Colonic mucosa (tissue), 4 donors: ENCODE measurements around the gene ATP8B2. TPM values are rescaled to one million over a fixed set of nuclear protein-coding genes. Genes with fewer than 3 reads are reported as not detected.
"Not testable (repeated sequence)": the region's sequence is repeated elsewhere in the genome, so short reads cannot be mapped to it uniquely, and the experiment has no call there.

ENCODE experiments used
- DNase-seq: peaks from one replicate; pipeline ENCODE4 v3.0.0-alpha.2; 2020
- H3K27ac ChIP-seq: fragments of 200-600 bp; one replicate; pipeline ENCODE4 v1.8.0; 2021
- H3K27me3 ChIP-seq: fragments of 200-600 bp; one replicate; pipeline ENCODE4 v1.8.0; 2021
- H3K36me3 ChIP-seq: fragments of 200-600 bp; one replicate; pipeline ENCODE4 v1.8.0; 2021
- H3K4me1 ChIP-seq: fragments of 200-600 bp; one replicate; pipeline ENCODE4 v1.8.0; 2021; ENCODE audit warnings: mild to moderate bottlenecking
- H3K4me3 ChIP-seq: fragments of 200-600 bp; one replicate; pipeline ENCODE4 v1.8.0; 2021
- H3K9ac ChIP-seq, 2 donors: one replicate each; pipeline ENCODE4 v1.7.0; 2013; ENCODE audit warnings: control low read depth in 2 of 2, low read depth in 2 of 2, low read length in 2 of 2
- H3K9me3 ChIP-seq: fragments of 200-600 bp; one replicate; pipeline ENCODE4 v1.8.0; 2021
- intact Hi-C: fragments of 100-400 bp; cut with DNase I; formaldehyde crosslinking; loops from one replicate; pipeline ENCODE4 v1.14.1; 2022
- total RNA-seq, 2 donors: library from RNA; stranded (reverse); fragmentation: NEBNext Ultra II Directional in 1 of 2; extraction: Animal tissue kit (Norgen Biotek cat#: 25700) in 1 of 2; gene quantifications; one replicate each; pipeline ENCODE4 v1.2.1, GENCODE V29; 2021
- TF ChIP-seq, protein P1 (sequence below): fragments of 200-600 bp; IDR thresholded peaks from one replicate; pipeline ENCODE4 v1.8.0; 2022; ENCODE audit warnings: antibody characterized with exemption, mild to moderate bottlenecking
- donor health status: healthy.
- donor health status: DM: no; HTN: no; CAD: no.
- donor health status: DM: no; HTN: no; CAD: no.

Gene ATP8B2
- total RNA-seq, 2 donors from 2014 or later, result 4.2 to 6.6 TPM

DNA sequence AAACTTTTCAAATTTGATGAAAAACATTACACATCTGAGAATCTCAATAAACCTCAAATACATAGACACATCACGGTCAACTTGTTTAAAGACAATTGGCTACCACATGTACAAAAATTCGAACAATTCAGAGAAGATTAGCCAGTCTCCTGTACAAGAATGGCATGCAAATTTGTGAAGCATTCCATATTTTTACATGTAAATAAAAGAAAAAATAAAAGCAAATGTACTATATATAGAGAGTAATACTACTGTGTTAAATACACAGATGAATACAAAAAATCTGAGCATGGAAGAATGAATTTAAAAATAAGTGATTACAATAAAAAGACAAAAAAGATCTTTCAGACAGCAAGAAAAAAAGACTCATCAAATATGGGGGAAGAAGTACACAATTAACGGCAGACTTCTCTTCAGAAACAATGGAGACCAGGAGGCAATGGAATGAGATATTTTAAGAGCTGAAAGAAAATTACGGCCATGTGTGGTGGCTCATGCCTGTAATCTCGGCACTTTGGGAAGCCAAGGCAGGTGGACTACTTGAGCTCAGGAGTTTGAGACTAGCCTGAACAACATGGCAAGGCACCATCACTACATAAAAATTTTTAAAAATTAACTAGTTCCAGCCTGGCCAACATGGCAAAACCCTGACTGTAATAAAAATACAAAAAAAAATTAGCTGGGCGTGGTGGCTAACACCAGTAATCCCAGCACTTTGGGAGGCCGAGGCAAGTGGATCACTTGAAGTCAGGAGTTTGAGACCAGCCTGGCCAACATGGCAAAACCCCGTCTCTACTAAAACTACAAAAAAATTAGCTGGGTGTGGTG, 29.7 kb upstream of the ATP8B2 start:
- H3K36me3 ChIP-seq, result no peaks in the 10 kb centered on the region
- H3K27me3 ChIP-seq, result no peaks in the 10 kb centered on the region
- intact Hi-C loops, result no loop called here
- no peak overlapping the region for H3K4me3 ChIP-seq
- no peaks in the 10 kb centered on the region for H3K4me1 ChIP-seq
- DNase-seq, result no peak
- no peak overlapping the region for H3K9ac ChIP-seq
- H3K27ac ChIP-seq, result no peak overlapping the region
- H3K9me3 ChIP-seq, result peaks cover 5% of the 10 kb centered on the region
- TF ChIP-seq, protein P1, sequence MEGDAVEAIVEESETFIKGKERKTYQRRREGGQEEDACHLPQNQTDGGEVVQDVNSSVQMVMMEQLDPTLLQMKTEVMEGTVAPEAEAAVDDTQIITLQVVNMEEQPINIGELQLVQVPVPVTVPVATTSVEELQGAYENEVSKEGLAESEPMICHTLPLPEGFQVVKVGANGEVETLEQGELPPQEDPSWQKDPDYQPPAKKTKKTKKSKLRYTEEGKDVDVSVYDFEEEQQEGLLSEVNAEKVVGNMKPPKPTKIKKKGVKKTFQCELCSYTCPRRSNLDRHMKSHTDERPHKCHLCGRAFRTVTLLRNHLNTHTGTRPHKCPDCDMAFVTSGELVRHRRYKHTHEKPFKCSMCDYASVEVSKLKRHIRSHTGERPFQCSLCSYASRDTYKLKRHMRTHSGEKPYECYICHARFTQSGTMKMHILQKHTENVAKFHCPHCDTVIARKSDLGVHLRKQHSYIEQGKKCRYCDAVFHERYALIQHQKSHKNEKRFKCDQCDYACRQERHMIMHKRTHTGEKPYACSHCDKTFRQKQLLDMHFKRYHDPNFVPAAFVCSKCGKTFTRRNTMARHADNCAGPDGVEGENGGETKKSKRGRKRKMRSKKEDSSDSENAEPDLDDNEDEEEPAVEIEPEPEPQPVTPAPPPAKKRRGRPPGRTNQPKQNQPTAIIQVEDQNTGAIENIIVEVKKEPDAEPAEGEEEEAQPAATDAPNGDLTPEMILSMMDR, result no peak

DNA sequence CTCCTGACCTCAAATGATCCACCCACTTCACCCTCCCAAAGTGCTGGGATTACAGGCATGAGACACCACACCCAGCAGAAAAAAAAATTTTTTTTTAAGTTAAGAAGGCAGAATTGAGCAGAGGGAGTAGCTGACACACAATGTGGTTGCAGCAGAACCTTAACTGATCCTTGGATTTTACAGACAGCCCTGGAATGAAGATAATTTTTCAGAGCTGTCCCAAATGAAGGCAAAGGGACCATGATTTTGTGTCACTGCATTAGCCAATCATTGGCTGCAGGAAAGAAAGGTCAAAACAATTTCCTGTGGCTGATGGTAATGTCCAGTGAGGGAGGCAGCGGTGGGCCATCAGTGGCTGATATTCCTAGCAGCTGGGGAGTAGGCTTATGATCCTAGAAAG, 23.7 kb upstream of the ATP8B2 start:
- TF ChIP-seq, protein P1, result no peak
- DNase-seq, result no peak
- Histone ChIP-seq H3K27me3 (no peaks in the 10 kb centered on the region), H3K4me1 (no peaks in the 10 kb centered on the region), H3K36me3 (no peaks in the 10 kb centered on the region), H3K27ac (no peak overlapping the region), H3K9me3 (no peaks in the 10 kb centered on the region), H3K9ac (no peak overlapping the region), H3K4me3 (no peak overlapping the region)
- intact Hi-C loops, result no loop called here

DNA sequence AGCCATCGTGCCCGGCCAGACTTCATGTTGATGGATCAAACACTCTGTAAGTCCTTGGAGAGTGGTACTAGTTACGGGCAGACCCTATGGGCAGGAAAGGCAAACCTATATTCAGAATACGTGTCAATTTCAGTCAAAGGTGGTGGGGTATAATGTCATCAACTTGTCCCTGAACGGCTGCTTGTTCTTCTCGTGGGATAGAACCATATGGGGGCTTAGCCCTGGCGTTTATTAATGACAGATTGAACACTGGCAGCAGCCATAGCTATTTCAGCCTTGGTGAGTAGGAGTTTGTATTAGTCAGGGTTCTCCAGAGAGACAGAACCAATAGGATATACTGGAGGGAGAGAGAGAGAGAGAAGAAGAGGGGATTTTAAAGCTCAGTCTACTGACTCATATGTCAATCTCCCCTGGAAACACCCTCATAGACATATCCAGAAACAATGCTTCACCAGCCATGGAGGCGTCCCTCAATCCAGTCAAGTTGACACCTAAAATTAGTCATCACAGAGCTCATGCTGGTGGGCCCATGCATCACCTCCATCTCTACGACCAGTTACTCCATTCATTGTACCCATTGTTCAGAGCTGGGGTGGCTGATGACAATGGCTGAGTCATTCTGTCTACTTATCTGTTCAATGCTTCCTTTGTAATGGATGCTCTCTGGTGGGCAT, 20.5 kb upstream of the ATP8B2 start:
- intact Hi-C loops, result no loop called here
- no peak for DNase-seq
- Histone ChIP-seq H3K36me3 (no peaks in the 10 kb centered on the region), H3K4me3 (no peak overlapping the region), H3K9ac (no peak overlapping the region), H3K9me3 (no peaks in the 10 kb centered on the region), H3K27me3 (no peaks in the 10 kb centered on the region), H3K27ac (no peak overlapping the region), H3K4me1 (no peaks in the 10 kb centered on the region)
- TF ChIP-seq, protein P1, result no peak

DNA sequence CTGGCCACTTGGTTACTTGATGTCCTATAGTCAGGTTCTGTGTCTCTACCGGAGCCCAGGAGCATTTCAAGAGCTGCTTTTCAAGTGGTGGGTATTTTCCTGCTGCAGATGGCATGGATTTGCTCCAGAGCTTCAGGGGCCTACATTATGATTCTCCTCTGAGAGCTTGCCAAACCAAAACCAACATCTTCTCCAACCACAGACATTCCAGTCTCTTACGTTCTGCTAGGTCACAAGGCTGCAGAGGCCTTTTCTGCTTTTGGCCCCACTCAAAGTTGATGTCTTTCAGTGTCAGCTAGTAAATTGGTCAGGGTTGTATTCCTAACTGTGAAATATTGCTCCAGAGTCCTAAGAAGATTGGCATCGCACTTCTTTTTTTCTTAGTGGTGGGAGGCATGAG, 19.2 kb upstream of the ATP8B2 start:
- no peaks in the 10 kb centered on the region for H3K27me3 ChIP-seq
- no peaks in the 10 kb centered on the region for H3K4me1 ChIP-seq
- H3K36me3 ChIP-seq, result no peaks in the 10 kb centered on the region
- TF ChIP-seq, protein P1, result no peak
- intact Hi-C loops, result no loop called here
- DNase-seq, result no peak
- no peaks in the 10 kb centered on the region for H3K9me3 ChIP-seq
- no peak overlapping the region for H3K4me3 ChIP-seq
- H3K9ac ChIP-seq, result no peak overlapping the region
- H3K27ac ChIP-seq, result no peak overlapping the region

DNA sequence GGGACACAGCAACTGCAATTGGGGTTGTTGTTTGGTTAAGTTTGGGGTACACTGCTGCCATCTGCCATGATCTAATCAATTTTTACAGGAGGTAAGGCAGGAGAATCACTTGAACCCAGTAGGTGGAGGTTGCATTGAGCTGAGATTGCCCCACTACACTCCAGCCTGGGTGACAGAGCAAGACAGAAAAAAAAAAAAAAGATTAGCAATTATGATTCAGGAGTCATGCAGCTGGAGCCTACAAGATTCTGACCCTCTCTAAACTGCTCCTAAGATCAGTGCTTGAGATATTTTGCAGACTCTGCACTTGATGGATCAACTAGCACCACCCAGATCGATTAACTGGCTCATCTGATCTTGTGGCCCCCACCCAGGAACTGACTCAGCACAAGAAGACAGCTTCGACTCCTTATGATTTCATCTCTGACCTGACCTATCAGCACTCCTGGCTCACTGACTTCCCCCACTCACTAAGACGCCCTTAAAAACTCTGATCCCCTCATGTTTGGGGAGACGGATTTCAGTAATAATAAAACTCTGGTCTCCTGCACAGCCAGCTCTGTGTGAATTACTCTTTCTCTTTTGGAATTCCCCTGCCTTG, 17.6 kb upstream of the ATP8B2 start:
- H3K9ac ChIP-seq, H3K27me3 ChIP-seq, H3K27ac ChIP-seq, DNase-seq, H3K9me3 ChIP-seq, H3K36me3 ChIP-seq, H3K4me3 ChIP-seq, intact Hi-C loops, H3K4me1 ChIP-seq: not testable (repeated sequence)

DNA sequence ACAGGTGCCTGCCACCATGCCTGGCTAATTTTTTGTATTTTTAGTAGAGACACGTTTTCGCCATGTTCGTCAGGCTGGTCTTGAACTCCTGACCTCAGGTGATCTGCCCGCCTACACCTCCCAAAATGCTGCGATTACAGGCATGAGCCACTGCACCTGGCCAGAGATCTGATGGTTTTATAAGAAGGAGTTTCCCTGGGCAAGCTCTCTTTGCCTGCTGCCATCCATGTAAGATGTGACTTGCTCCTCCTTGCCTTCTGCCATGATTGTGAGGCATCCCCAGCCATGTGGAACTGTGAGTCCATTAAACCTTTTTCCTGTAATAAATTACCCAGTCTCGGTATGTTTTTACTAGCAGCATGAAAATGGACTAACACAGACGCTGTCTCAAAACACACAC, 16.2 kb upstream of the ATP8B2 start:
- not testable (repeated sequence) for H3K27ac ChIP-seq

DNA sequence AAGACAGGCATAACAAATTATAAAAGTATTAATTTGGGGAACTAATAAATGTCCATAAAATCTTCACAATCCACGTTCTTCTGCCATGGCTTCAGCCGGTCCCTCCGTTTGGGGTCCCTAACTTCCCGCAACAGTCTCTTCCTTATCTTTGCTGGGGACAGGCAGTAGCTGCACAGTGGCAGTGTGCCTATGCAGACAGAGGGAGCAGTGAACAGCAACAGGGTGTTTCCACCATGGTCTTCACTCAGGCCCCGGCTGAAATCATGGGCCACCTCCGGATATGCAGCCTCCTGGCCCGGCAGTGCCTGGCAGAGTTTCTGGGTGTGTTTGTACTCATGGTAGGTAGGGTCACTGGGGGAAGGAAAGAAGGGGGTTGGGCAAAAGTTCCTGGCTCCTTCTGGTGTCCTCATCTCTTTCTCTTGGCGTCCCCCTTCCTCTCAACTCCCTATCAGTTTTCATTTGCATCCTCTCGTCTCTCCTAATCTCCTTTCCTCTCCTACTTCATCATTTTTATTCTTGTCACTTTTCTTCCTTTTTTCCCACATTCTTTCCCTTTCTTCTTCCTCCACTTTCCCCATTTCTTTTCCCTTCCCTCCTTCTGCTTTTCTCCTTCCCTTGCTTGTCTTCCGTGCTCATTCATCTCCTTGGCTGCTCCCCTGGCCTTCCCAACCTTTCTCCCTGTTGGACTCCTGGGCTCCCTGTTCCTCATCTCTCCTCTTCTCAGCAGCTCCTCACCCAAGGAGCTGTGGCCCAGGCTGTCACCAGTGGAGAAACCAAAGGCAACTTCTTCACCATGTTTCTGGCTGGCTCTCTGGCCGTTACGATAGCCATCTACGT, 12.9 kb upstream of the ATP8B2 start:
- DNase-seq, result not testable (repeated sequence)

More for the DNA sequence above, 16.2 kb upstream of the ATP8B2 start:
- intact Hi-C loops, H3K9me3 ChIP-seq, H3K27me3 ChIP-seq, H3K36me3 ChIP-seq, H3K9ac ChIP-seq, H3K4me3 ChIP-seq, H3K4me1 ChIP-seq, DNase-seq: not testable (repeated sequence)

More for the DNA sequence above, 12.9 kb upstream of the ATP8B2 start:
- H3K27me3 ChIP-seq, H3K4me1 ChIP-seq, H3K4me3 ChIP-seq, H3K36me3 ChIP-seq, H3K9me3 ChIP-seq, intact Hi-C loops, H3K9ac ChIP-seq, H3K27ac ChIP-seq: not testable (repeated sequence)
